Measurements from ENCODE around the gene SNX8. TPM values are rescaled to one million over a fixed set of nuclear protein-coding genes. Genes with fewer than 3 reads are reported as not detected.
A peak's percentile ranks its signal among the peaks of the same experiment; 100 is the strongest.

Gene SNX8
- total and polyA plus RNA-seq, 5 donors: 32.3 to 44.5 (median 37.6) TPM

GRCh38 chr7:2254429-2255144 is 59.7 kb downstream of the SNX8 start:
- ATAC-seq (no peak), DNase-seq (peak in 1 of 3 donors; percentile 33)
- no peaks in the 10 kb centered on the region for H3K4me1 ChIP-seq (ENCODE audit: control insufficient read depth, insufficient read depth, low read length)
- H3K4me3 ChIP-seq (ENCODE audit: low read length): no peak overlapping the region
- no peaks in the 10 kb centered on the region for H3K9me3 ChIP-seq (ENCODE audit: control insufficient read depth, low read length)
- no peak overlapping the region for H3K27ac ChIP-seq (ENCODE audit: low read length)
- no peaks in the 10 kb centered on the region for H3K27me3 ChIP-seq (ENCODE audit: control insufficient read depth, insufficient read depth)
- intact Hi-C loops (cut with DNase I): loop anchor here in 1 of 4 donors (10.0 kb wide), 1 partner anchor 80 kb away; no protein-coding TSS in a partner anchor
- 93% methylated on average over 31 of the region's 31 CpGs for WGBS

- intact Hi-C loops (cut with DNase I): loop anchor here in 1 of 4 donors (10.0 kb wide), 1 partner anchor 81 kb away; no protein-coding TSS in a partner anchor
Observed at GRCh38 chr7:2253525-2254244, 60.6 kb downstream of the SNX8 start.

GRCh38 chr7:2253021-2253420 is 61.2 kb downstream of the SNX8 start:
- Histone ChIP-seq H3K4me1 (ENCODE audit: control insufficient read depth, insufficient read depth, low read length) (no peaks in the 10 kb centered on the region), H3K4me3 (ENCODE audit: low read length) (no peak overlapping the region), H3K27me3 (ENCODE audit: control insufficient read depth, insufficient read depth) (no peaks in the 10 kb centered on the region), H3K27ac (ENCODE audit: low read length) (no peak overlapping the region), H3K9me3 (ENCODE audit: control insufficient read depth, low read length) (no peaks in the 10 kb centered on the region)
- intact Hi-C loops (cut with DNase I): loop anchor here in 1 of 4 donors (10.0 kb wide), 1 partner anchor 82 kb away; no protein-coding TSS in a partner anchor
- no peak for ATAC-seq
- WGBS: 94% methylated on average over 9 of the region's 9 CpGs
- DNase-seq: no peak

More at GRCh38 chr7:2253525-2254244, 60.6 kb downstream of the SNX8 start:
- Histone ChIP-seq H3K9me3 (ENCODE audit: control insufficient read depth, low read length) (no peaks in the 10 kb centered on the region), H3K27me3 (ENCODE audit: control insufficient read depth, insufficient read depth) (no peaks in the 10 kb centered on the region), H3K27ac (ENCODE audit: low read length) (no peak overlapping the region), H3K4me3 (ENCODE audit: low read length) (no peak overlapping the region), H3K4me1 (ENCODE audit: control insufficient read depth, insufficient read depth, low read length) (no peaks in the 10 kb centered on the region)
- no peak for DNase-seq
- 93% methylated on average over 32 of the region's 32 CpGs for WGBS
- ATAC-seq: no peak

GRCh38 chr7:2251841-2252771 is 62.1 kb downstream of the SNX8 start:
- no peaks in the 10 kb centered on the region for H3K9me3 ChIP-seq (ENCODE audit: control insufficient read depth, low read length)
- no peak for DNase-seq

GRCh38 chr7:2251381-2251780 is 62.9 kb downstream of the SNX8 start:
- Histone ChIP-seq H3K27me3 (ENCODE audit: control insufficient read depth, insufficient read depth) (no peaks in the 10 kb centered on the region), H3K4me1 (ENCODE audit: control insufficient read depth, insufficient read depth, low read length) (no peaks in the 10 kb centered on the region), H3K9me3 (ENCODE audit: control insufficient read depth, low read length) (no peaks in the 10 kb centered on the region), H3K4me3 (ENCODE audit: low read length) (no peak overlapping the region), H3K27ac (ENCODE audit: low read length) (no peak overlapping the region)
- WGBS: 75% methylated on average over 10 of the region's 10 CpGs
- ATAC-seq (no peak), DNase-seq (no peak)
- intact Hi-C loops (cut with DNase I): loop anchor here in 1 of 4 donors (10.0 kb wide), 1 partner anchor 83 kb away; no protein-coding TSS in a partner anchor

More at GRCh38 chr7:2251841-2252771, 62.1 kb downstream of the SNX8 start:
- intact Hi-C loops (cut with DNase I): loop anchor here in 1 of 4 donors (10.0 kb wide), 1 partner anchor 83 kb away; no protein-coding TSS in a partner anchor
- Histone ChIP-seq H3K4me1 (ENCODE audit: control insufficient read depth, insufficient read depth, low read length) (no peaks in the 10 kb centered on the region), H3K4me3 (ENCODE audit: low read length) (no peak overlapping the region), H3K27me3 (ENCODE audit: control insufficient read depth, insufficient read depth) (no peaks in the 10 kb centered on the region), H3K27ac (ENCODE audit: low read length) (no peak overlapping the region)
- WGBS: 78% methylated on average over 24 of the region's 24 CpGs
- ATAC-seq: no peak

- no peak overlapping the region for H3K27ac ChIP-seq (ENCODE audit: low read length)
- DNase-seq (peak in 1 of 3 donors; percentile 49), ATAC-seq (peak; percentile 2 to 10)
- H3K4me1 ChIP-seq (ENCODE audit: control insufficient read depth, insufficient read depth, low read length): no peaks in the 10 kb centered on the region
- WGBS: 80% methylated on average over 27 of the region's 27 CpGs
- intact Hi-C loops (cut with DNase I): loop anchor here in 3 of 4 donors (5.0 to 10.0 kb wide), 4 partner anchors 55 to 97 kb away; no protein-coding TSS in a partner anchor
- H3K27me3 ChIP-seq (ENCODE audit: control insufficient read depth, insufficient read depth): no peaks in the 10 kb centered on the region
- H3K4me3 ChIP-seq (ENCODE audit: low read length): no peak overlapping the region
- H3K9me3 ChIP-seq (ENCODE audit: control insufficient read depth, low read length): no peaks in the 10 kb centered on the region
Observed at GRCh38 chr7:2249744-2250323, 64.4 kb downstream of the SNX8 start.

GRCh38 chr7:2248984-2249694 is 65.1 kb downstream of the SNX8 start:
- no peak overlapping the region for H3K27ac ChIP-seq (ENCODE audit: low read length)
- intact Hi-C loops (cut with DNase I): loop anchor here in 2 of 4 donors (5.0 to 10.0 kb wide), 3 partner anchors 56 to 98 kb away; no protein-coding TSS in a partner anchor
- peak; percentile 65 to 71 for ATAC-seq

GRCh38 chr7:2247141-2247995 is 66.9 kb downstream of the SNX8 start:
- Histone ChIP-seq H3K4me1 (ENCODE audit: control insufficient read depth, insufficient read depth, low read length) (peaks cover 4% of the 10 kb centered on the region), H3K9me3 (ENCODE audit: control insufficient read depth, low read length) (no peaks in the 10 kb centered on the region), H3K27ac (ENCODE audit: low read length) (no peak overlapping the region), H3K4me3 (ENCODE audit: low read length) (no peak overlapping the region), H3K27me3 (ENCODE audit: control insufficient read depth, insufficient read depth) (no peaks in the 10 kb centered on the region)
- intact Hi-C loops (cut with DNase I): loop anchor here in 2 of 4 donors (5.0 to 10.0 kb wide), 3 partner anchors 57 to 100 kb away; no protein-coding TSS in a partner anchor
- peak in 1 of 2 donors; percentile 43 for ATAC-seq
- WGBS: 61% methylated on average over 36 of the region's 36 CpGs
- DNase-seq: peak in 1 of 3 donors; percentile 64

More at GRCh38 chr7:2248984-2249694, 65.1 kb downstream of the SNX8 start:
- peak; percentile 63 to 85 (median 83) for DNase-seq
- H3K27me3 ChIP-seq (ENCODE audit: control insufficient read depth, insufficient read depth): no peaks in the 10 kb centered on the region
- WGBS: 29% methylated on average over 24 of the region's 24 CpGs
- no peak overlapping the region for H3K4me3 ChIP-seq (ENCODE audit: low read length)
- H3K9me3 ChIP-seq (ENCODE audit: control insufficient read depth, low read length): no peaks in the 10 kb centered on the region
- no peaks in the 10 kb centered on the region for H3K4me1 ChIP-seq (ENCODE audit: control insufficient read depth, insufficient read depth, low read length)
